ENCODE measurements around the gene S1PR4.

S1PR4 gene

DNA sequence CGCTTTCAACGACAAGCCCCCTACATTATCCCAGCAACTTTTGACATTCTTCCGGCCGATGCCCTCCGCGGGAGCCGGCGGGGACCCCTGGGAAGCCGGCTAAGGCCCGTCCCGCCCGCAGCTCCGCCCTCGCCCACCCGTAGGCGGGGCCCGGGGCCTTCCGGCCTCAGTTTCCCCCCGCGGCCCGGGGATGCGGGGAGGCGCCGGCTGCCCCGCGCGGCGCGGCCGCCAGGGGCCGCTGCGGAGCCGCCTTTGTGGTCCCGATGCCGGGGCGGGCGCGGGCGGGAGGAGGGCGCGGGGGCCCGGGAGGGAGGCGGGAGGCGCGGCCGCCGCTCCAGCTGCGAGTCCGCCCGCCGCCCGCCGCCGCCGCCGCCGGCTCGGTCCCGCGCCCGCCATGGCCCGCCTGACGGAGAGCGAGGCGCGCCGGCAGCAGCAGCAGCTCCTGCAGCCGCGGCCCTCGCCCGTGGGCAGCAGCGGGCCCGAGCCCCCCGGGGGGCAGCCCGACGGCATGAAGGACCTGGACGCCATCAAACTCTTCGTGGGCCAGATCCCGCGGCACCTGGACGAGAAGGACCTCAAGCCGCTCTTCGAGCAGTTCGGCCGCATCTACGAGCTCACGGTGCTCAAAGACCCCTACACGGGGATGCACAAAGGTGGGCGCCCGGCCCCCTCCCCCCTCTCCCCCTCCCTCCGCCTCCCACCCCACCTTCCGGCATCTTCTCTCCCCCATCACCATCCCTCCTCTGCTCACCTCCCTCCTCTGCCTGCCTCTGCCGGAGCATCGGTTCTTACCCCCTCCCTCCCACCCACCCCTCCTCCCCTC is 46.0 kb downstream of the S1PR4 start, which contains the start of gene CELF5:
Gene CELF5 (plus strand): TSS at position 316 of the 823 bp plus-strand sequence. CDS start 79 bp downstream, at position 395.
- DNase-seq, result peak; percentile 61

DNA sequence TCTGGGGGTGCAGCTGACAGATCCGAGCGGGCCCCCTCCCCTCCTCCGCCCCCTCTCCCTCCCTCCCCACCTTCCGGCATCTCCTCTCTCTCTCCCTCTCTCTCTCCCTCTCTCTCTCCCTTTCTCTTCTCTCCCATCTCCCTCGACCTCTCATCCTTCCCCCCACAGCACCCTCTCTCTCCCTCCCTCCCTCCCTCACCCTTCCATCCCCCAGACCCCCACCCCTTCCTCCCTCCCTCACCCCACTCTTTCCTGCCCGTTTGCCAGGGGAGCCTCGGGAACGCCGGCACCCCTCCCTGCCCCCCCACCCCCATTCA is 46.6 kb downstream of the S1PR4 start:
- DNase-seq, result no peak

DNA sequence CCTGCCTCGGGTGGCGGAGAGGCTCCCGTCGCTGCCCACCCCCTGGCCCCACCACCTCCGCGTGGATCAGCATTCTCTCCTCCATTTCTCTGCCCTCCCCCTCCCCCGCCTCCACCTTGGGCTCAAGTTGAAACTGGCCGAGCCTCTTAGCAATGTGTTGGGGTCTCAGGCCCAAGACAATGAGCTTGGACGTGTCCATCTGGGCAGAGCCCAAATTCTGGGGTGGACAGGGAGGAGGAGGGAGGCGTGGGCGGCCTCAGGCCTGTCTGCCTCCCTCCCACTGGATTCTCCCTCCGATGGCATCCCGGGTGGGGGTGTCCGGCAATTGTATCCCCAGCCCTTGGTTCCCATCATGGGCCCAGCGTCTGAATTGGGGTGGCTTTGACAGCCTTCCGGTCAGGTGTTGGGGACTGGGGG is 47.1 kb downstream of the S1PR4 start:
- DNase-seq, result no peak

DNA sequence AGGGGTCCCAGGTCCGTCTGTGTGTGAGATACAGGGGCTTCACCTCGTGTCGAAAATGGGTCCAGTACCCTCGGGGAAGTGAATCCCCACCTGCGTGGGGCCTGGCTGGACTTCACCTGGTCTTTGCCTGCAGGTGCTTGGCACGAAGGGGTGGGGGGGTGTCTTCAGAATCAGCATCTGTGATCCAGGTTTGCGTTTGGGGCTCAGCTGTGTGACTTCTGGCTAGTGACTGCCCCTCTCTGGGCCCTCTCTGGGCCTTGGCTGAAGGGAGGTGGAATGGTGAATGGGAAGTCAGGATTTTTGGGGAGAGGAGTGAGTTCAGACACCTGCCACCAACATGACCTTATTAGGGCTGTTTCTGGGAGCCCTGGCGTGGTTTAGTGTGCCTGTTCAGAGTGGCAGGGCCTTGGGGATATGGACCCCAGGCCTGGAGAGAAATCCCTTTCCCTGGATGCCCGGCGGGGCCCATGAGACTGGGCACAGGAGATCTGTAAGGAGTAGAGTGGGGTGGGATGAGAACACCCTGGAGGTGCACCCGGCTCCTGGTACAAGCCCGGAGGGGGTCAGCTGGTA is 48.6 kb downstream of the S1PR4 start:
- DNase-seq, result no peak

DNA sequence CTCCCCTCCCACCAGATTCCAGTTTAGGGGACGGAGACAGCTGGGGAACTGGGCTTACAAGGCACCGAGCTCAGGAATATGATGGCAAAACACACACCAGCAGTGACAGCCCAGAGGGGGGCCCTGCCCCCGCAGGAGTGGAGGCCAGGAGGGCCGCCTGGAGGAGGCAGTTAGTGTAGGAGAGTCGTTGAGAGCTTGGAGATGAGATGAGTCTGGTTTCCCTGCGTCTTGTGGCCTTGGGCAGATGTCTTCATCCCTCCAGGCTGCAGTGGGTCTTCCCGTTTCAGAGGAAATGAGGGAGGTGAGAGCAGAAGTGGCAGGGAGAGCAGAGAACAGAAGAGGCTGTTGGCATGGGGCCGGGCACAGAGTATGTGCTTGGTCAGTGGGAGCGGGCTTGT is 50.8 kb downstream of the S1PR4 start:
- no peak for DNase-seq
